ENCODE data around the gene RIPOR1.

DNA sequence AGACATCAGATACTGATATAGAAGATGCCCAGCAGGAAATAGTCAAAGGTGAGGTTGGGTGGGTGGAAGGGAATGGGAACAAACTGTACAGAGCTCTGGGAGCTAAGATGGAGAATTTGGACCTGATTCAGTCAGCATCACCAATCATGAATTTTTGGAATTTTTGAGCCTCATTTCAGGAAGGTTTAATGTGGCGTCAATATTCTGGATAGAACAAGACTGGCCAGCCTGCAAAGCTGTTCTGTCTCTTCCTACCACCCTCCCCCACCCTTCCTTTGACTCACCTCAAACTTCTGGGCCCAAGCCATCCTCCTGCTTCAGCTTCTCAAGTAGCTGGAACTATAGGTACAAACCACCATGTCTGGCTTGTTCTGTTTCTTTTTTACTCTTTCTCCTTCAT is 66.3 kb downstream of the RIPOR1 start:
- no peak for TF ChIP-seq RCOR1 (IDR thresholded peaks at IDR 0.05; ENCODE audit: low read length)
- no peak for TF ChIP-seq RFX5 (IDR thresholded peaks at IDR 0.05; ENCODE audit: low read length)
- no peak for TF ChIP-seq CTCF (IDR thresholded peaks at IDR 0.05)

Data from SK-N-SH (cell line).